Caki2 (cell line): ENCODE data around the gene BRICD5. TPM values are rescaled to one million over a fixed set of nuclear protein-coding genes. Genes with fewer than 3 reads are reported as not detected.

ENCODE experiments used
- total RNA-seq: library from RNA; depleted of rRNA; stranded (reverse); fragments of >200 nt; shearing (Covaris generic); gene quantifications from 2 replicates; pipeline ENCODE4 v1.2.3, GENCODE V29; 2014; ENCODE audit warnings: low replicate concordance; rRNA removed

Gene BRICD5
- total RNA-seq, 1 experiment from 2014 or later, result 1.1 TPM

Other genes with a start within 250 kb of the BRICD5 start
- 7,960 and 10,766 TPM in 2 replicates for gene RPS2, start 246.0 kb downstream of the BRICD5 start, total RNA-seq
- not detected in 2 replicates for gene RNF151, start 244.0 kb downstream of the BRICD5 start, total RNA-seq
- gene TBL3, start 238.8 kb downstream of the BRICD5 start, total RNA-seq, result 128 and 160 TPM in 2 replicates
- 0.24 TPM in 1 of 2 replicates, not detected in the other for gene NOXO1, start 229.4 kb downstream of the BRICD5 start, total RNA-seq
- 55.9 and 56.8 TPM in 2 replicates for gene GFER, start 226.7 kb downstream of the BRICD5 start, total RNA-seq
- 37.8 and 44.9 TPM in 2 replicates for gene SYNGR3, start 220.9 kb downstream of the BRICD5 start, total RNA-seq
- gene ZNF598, start 201.0 kb downstream of the BRICD5 start, total RNA-seq, result 45.0 and 89.3 TPM in 2 replicates
- gene NPW, start 191.1 kb downstream of the BRICD5 start, total RNA-seq, result not detected in 2 replicates
- 30.3 and 32.4 TPM in 2 replicates for gene NHERF2, start 184.0 kb downstream of the BRICD5 start, total RNA-seq
- gene NTHL1, start 163.0 kb downstream of the BRICD5 start, total RNA-seq, result 129 and 148 TPM in 2 replicates
- gene TSC2, start 162.9 kb downstream of the BRICD5 start, total RNA-seq, result 22.3 and 31.5 TPM in 2 replicates
- gene PKD1, start 75.0 kb downstream of the BRICD5 start, total RNA-seq, result 37.4 and 84.9 TPM in 2 replicates
- gene RAB26, start 62.2 kb downstream of the BRICD5 start, total RNA-seq, result 8.9 and 9.5 TPM in 2 replicates
- gene TRAF7, start 55.1 kb downstream of the BRICD5 start, total RNA-seq, result 94.4 and 101 TPM in 2 replicates
- gene CASKIN1, start 14.3 kb downstream of the BRICD5 start, total RNA-seq, result 0.03 TPM in 1 of 2 replicates, not detected in the other
- gene MLST8, start 5.4 kb downstream of the BRICD5 start, total RNA-seq, result 81.6 and 90.5 TPM in 2 replicates
- gene PGP, start 4.0 kb upstream of the BRICD5 start, total RNA-seq, result 59.6 and 78.5 TPM in 2 replicates
- 45.6 and 67.7 TPM in 2 replicates for gene E4F1, start 12.7 kb upstream of the BRICD5 start, total RNA-seq
- gene DNASE1L2, start 25.6 kb upstream of the BRICD5 start, total RNA-seq, result 0.98 TPM in 1 of 2 replicates, not detected in the other
- gene ECI1, start 40.7 kb upstream of the BRICD5 start, total RNA-seq, result 120 and 165 TPM in 2 replicates
- gene RNPS1, start 57.3 kb upstream of the BRICD5 start, total RNA-seq, result 151 and 155 TPM in 2 replicates
- gene ABCA3, start 129.9 kb upstream of the BRICD5 start, total RNA-seq, result 18.0 and 22.4 TPM in 2 replicates
- 36.9 and 40.3 TPM in 2 replicates for gene CCNF, start 218.6 kb upstream of the BRICD5 start, total RNA-seq
- 37.3 and 39.9 TPM in 2 replicates for gene TEDC2, start 249.2 kb upstream of the BRICD5 start, total RNA-seq